ENCODE measurements around the gene ACOT7.
A peak's percentile ranks its signal among the peaks of the same experiment; 100 is the strongest.

GRCh38 chr1:6331543-6332273 lies 61.9 kb downstream of the ACOT7 start:
- peak; percentile 13 for TF ChIP-seq POLR2A (IDR thresholded peaks at IDR 0.05)
- no peak for TF ChIP-seq CTCF (IDR thresholded peaks at IDR 0.05)
- no peak for TF ChIP-seq EP300 (IDR thresholded peaks at IDR 0.05; ENCODE audit: low read depth)

Measured in transverse colon (tissue), 3 donors.